Smooth muscle cell (in vitro differentiated cells): ENCODE measurements around the gene CARNS1. TPM values are rescaled to one million over a fixed set of nuclear protein-coding genes. Genes with fewer than 3 reads are reported as not detected.
"Not testable (repeated sequence)": the region's sequence is repeated elsewhere in the genome, so short reads cannot be mapped to it uniquely, and the experiment has no call there.

ENCODE experiments used
- DNase-seq: peaks from one replicate; lab custom pipeline; 2025; ENCODE audit not compliant: unreplicated experiment; lab: John Stamatoyannopoulos, UW
- H2AFZ ChIP-seq: fragments of 200-600 bp; sonication (generic); 2 replicates; pipeline ENCODE4 v1.6.0; 2016; ENCODE audit warnings: antibody characterized with exemption, low read depth, mild to moderate bottlenecking
- H3F3A ChIP-seq: fragments of 200-600 bp; sonication (generic); 2 replicates; pipeline ENCODE4 v1.6.0; 2017; ENCODE audit warnings: antibody characterized with exemption, low read depth
- H3K27ac ChIP-seq: fragments of 200-600 bp; sonication (generic); 2 replicates; pipeline ENCODE4 v1.5.1; 2016; ENCODE audit warnings: low read depth, mild to moderate bottlenecking
- H3K27me3 ChIP-seq: fragments of 200-600 bp; sonication (generic); 2 replicates; pipeline ENCODE4 v1.6.1; 2016; ENCODE audit warnings: low read depth, mild to moderate bottlenecking
- H3K36me3 ChIP-seq: fragments of 200-600 bp; sonication (generic); 2 replicates; pipeline ENCODE4 v1.5.1; 2016; ENCODE audit warnings: low read depth
- H3K4me1 ChIP-seq: fragments of 200-600 bp; sonication (generic); 2 replicates; pipeline ENCODE4 v1.5.1; 2016; ENCODE audit warnings: low read depth
- H3K4me2 ChIP-seq: fragments of 200-600 bp; sonication (generic); 2 replicates; pipeline ENCODE4 v1.6.0; 2016; ENCODE audit warnings: mild to moderate bottlenecking
- H3K4me3 ChIP-seq: fragments of 200-600 bp; sonication (generic); 2 replicates; pipeline ENCODE4 v1.5.1; 2016; ENCODE audit warnings: mild to moderate bottlenecking
- H3K79me2 ChIP-seq: fragments of 200-600 bp; sonication (generic); 2 replicates; pipeline ENCODE4 v1.6.0; 2016; ENCODE audit warnings: low read depth, mild to moderate bottlenecking
- H3K9ac ChIP-seq: fragments of 200-600 bp; sonication (generic); 2 replicates; pipeline ENCODE4 v1.6.0; 2016; ENCODE audit warnings: low read depth
- H3K9me3 ChIP-seq: fragments of 200-600 bp; sonication (generic); replicated peaks from 2 replicates; pipeline ENCODE4 v1.5.1; 2016; ENCODE audit warnings: low read depth
- H4K20me1 ChIP-seq: fragments of 200-600 bp; sonication (generic); 2 replicates; pipeline ENCODE4 v1.6.0; 2016; ENCODE audit warnings: low read depth
- CTCF ChIP-seq: fragments of 200-600 bp; sonication (generic); IDR thresholded peaks from 2 replicates; pipeline ENCODE4 v1.5.1; 2017; ENCODE audit warnings: borderline replicate concordance, mild to moderate bottlenecking, antibody characterized with exemption; ENCODE audit not compliant: insufficient read depth, poor library complexity, severe bottlenecking
- WGBS: methylation state at CpG from one replicate; pipeline ENCODE4 v1.1.7; 2016; ENCODE audit warnings: low lambda C conversion rate; 5-methylcytosine and 5-hydroxymethylcytosine counted together
- polyA plus RNA-seq: library from polyadenylated mRNA; unstranded; fragments of >200 nt; fragmentation: Nextera tagmentation; extraction: Ambion mirVana; gene quantifications from 2 replicates; pipeline ENCODE4 v1.2.1, GENCODE V29; 2016
- total RNA-seq: library from RNA; depleted of rRNA; stranded (reverse); fragments of >200 nt; gene quantifications from 2 replicates; pipeline ENCODE4 v1.2.3, GENCODE V29; 2014

Gene CARNS1
- total and polyA plus RNA-seq, 2 experiments from 2014 or later = 0.36 to 1.7 TPM

- peak overlapping the region; percentile 92 for H3K27ac ChIP-seq
- TF ChIP-seq CTCF = no peak
- no peaks in the 10 kb centered on the region for H3K27me3 ChIP-seq
- peaks cover 4% of the 10 kb centered on the region for H3K79me2 ChIP-seq
- H3K4me2 ChIP-seq = peak overlapping the region; percentile 86
- H3K4me1 ChIP-seq = peaks cover 3% of the 10 kb centered on the region
- H3K9me3 ChIP-seq = no peaks in the 10 kb centered on the region
- no peaks in the 10 kb centered on the region for H3K36me3 ChIP-seq
- H3F3A ChIP-seq = peaks cover 3% of the 10 kb centered on the region
- DNase-seq = peak; percentile 50
- 21% methylated on average over 42 of the region's 56 CpGs for WGBS
- H3K9ac ChIP-seq = peak overlapping the region; percentile 77
- H4K20me1 ChIP-seq = no peaks in the 10 kb centered on the region
- no peak overlapping the region for H2AFZ ChIP-seq
- peak overlapping the region; percentile 50 for H3K4me3 ChIP-seq
Observed at GRCh38 chr11:67464411-67465188, 49.1 kb downstream of the CARNS1 start.

- peak overlapping the region; percentile 92 for H3K27ac ChIP-seq
- H3K9ac ChIP-seq = peak overlapping the region; percentile 77
- H3K27me3 ChIP-seq = no peaks in the 10 kb centered on the region
- no peak overlapping the region for H2AFZ ChIP-seq
- no peaks in the 10 kb centered on the region for H3K9me3 ChIP-seq
- no peak for TF ChIP-seq CTCF
- H3K36me3 ChIP-seq = no peaks in the 10 kb centered on the region
- peaks cover 4% of the 10 kb centered on the region for H3K4me1 ChIP-seq
- peaks cover 4% of the 10 kb centered on the region for H3K79me2 ChIP-seq
- H3K4me3 ChIP-seq = peak overlapping the region; percentile 50
- H4K20me1 ChIP-seq = no peaks in the 10 kb centered on the region
- WGBS = 40% methylated on average over 3 of the region's 3 CpGs
- H3F3A ChIP-seq = peaks cover 3% of the 10 kb centered on the region
- H3K4me2 ChIP-seq = peak overlapping the region; percentile 86
- no peak for DNase-seq
Observed at GRCh38 chr11:67465189-67465510, 49.7 kb downstream of the CARNS1 start.

GRCh38 chr11:67465530-67465929, 50.1 kb downstream of the CARNS1 start:
- H3F3A ChIP-seq, H3K36me3 ChIP-seq, H4K20me1 ChIP-seq, H3K4me1 ChIP-seq, H2AFZ ChIP-seq, DNase-seq, H3K79me2 ChIP-seq, H3K9me3 ChIP-seq, H3K27me3 ChIP-seq: not testable (repeated sequence)
- 92% methylated on average over 2 of the region's 2 CpGs for WGBS
- Histone ChIP-seq H3K9ac (peak overlapping the region; percentile 77), H3K4me3 (peak overlapping the region; percentile 50), H3K27ac (peak overlapping the region; percentile 92), H3K4me2 (peak overlapping the region; percentile 86)

GRCh38 chr11:67466367-67466766, 50.9 kb downstream of the CARNS1 start:
- over 99% methylated on average over 5 of the region's 5 CpGs for WGBS
- peaks cover 4% of the 10 kb centered on the region for H3K4me1 ChIP-seq
- H3K9me3 ChIP-seq = no peaks in the 10 kb centered on the region
- no peaks in the 10 kb centered on the region for H3K36me3 ChIP-seq
- DNase-seq = no peak
- no peak overlapping the region for H3K27ac ChIP-seq
- H3K4me2 ChIP-seq = no peak overlapping the region
- peaks cover under 1% of the 10 kb centered on the region for H3F3A ChIP-seq
- H3K27me3 ChIP-seq = no peaks in the 10 kb centered on the region
- no peak overlapping the region for H2AFZ ChIP-seq
- H3K9ac ChIP-seq = no peak overlapping the region
- peaks cover 4% of the 10 kb centered on the region for H3K79me2 ChIP-seq
- TF ChIP-seq CTCF = no peak
- no peak overlapping the region for H3K4me3 ChIP-seq
- H4K20me1 ChIP-seq = no peaks in the 10 kb centered on the region
